ENCODE data around the gene GIN1.
"Not testable (repeated sequence)": the region's sequence is repeated elsewhere in the genome, so short reads cannot be mapped to it uniquely, and the experiment has no call there.

The GIN1 gene

DNA sequence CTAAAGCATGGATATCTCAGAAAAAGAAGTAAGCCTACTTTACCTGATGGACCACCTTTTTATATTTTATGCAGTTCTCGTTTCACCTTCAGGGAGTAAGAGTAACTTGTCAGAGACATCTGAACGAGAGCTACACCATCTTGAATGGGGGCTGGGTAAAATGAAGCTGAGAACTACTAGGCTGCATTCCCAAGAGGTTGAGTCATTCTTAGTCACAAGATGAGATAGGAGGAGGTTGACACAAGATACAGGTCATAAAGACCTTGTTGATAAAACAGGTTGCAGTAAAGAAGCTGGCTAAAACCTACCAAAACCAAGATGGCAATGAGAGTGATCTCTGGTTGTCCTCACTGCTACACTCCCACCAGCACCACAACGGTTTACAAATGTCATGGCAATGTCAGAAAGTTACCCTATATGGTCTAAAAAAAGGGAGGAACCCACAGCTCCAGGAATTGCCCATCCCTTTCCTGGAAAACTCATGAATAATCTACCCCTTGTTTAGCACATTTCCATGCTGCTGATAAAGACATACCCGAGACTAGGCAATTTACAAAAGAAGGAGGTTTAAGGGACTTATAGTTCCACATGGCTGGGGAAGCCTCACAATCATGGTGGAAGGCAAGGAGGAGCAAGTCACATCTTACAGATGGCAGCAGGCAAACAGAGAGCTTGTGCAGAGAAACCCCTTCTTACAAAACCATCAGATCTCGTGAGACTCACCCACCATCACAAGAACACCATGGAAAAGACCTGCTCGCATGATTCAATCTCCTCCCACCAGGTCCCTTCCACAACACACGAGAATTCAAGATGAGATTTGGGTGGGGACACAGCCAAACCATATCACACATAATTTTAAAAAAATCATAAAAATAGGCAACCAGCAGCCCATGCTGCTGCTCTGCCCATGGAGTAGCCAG, 62.5 kb downstream of the GIN1 start:
- no peaks in the 10 kb centered on the region for H3K9me3 ChIP-seq (ENCODE audit: control insufficient read depth, insufficient read depth, low read length)
- TF ChIP-seq EZH2phosphoT487 (IDR thresholded peaks at IDR 0.05; ENCODE audit: borderline replicate concordance, low read length), result no peak
- TF ChIP-seq, protein P1, sequence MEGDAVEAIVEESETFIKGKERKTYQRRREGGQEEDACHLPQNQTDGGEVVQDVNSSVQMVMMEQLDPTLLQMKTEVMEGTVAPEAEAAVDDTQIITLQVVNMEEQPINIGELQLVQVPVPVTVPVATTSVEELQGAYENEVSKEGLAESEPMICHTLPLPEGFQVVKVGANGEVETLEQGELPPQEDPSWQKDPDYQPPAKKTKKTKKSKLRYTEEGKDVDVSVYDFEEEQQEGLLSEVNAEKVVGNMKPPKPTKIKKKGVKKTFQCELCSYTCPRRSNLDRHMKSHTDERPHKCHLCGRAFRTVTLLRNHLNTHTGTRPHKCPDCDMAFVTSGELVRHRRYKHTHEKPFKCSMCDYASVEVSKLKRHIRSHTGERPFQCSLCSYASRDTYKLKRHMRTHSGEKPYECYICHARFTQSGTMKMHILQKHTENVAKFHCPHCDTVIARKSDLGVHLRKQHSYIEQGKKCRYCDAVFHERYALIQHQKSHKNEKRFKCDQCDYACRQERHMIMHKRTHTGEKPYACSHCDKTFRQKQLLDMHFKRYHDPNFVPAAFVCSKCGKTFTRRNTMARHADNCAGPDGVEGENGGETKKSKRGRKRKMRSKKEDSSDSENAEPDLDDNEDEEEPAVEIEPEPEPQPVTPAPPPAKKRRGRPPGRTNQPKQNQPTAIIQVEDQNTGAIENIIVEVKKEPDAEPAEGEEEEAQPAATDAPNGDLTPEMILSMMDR (IDR thresholded peaks at IDR 0.05; ENCODE audit: low read depth, low read length, poor library complexity, severe bottlenecking), result no peak
- no peaks in the 10 kb centered on the region for H3K79me2 ChIP-seq (ENCODE audit: control insufficient read depth, low read length)
- no peak overlapping the region for H3K27ac ChIP-seq (ENCODE audit: low read depth, low read length)
- no peaks in the 10 kb centered on the region for H4K20me1 ChIP-seq (ENCODE audit: control insufficient read depth, insufficient read depth, low read depth, low read length)
- no peaks in the 10 kb centered on the region for H3K36me3 ChIP-seq (ENCODE audit: control insufficient read depth, low read length)
- no peaks in the 10 kb centered on the region for H3K4me1 ChIP-seq (ENCODE audit: control insufficient read depth, low read length)
- H3K27me3 ChIP-seq (ENCODE audit: control insufficient read depth, low read length), result no peaks in the 10 kb centered on the region; the same call in 1 of the 2 replicates
- H3K4me2 ChIP-seq (ENCODE audit: low read length), result no peak overlapping the region
- no peaks in the 10 kb centered on the region for H3F3A ChIP-seq (ENCODE audit: control insufficient read depth, insufficient read depth)
- H3K4me3 ChIP-seq (ENCODE audit: low read length), result no peak overlapping the region
- H3K9me2 ChIP-seq (replicated peaks; ENCODE audit: control insufficient read depth, low read length), result no peaks in the 10 kb centered on the region

DNA sequence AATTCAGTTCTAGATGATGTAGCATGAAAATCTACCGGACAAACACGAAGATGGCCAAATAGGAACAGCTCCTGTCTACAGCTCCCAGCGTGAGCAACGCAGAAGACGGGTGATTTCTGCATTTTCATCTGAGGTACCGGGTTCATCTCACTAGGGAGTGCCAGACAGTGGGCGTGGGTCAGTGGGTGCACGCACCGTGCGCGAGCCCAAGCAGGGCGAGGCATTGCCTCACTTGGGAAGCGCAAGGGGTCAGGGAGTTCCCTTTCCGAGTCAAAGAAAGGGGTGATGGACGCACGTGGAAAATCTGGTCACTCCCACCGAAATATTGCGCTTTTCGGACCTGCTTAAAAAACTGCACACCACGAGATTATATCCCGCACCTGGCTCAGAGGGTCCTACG, 73.2 kb downstream of the GIN1 start:
- H4K20me1 ChIP-seq (ENCODE audit: control insufficient read depth, insufficient read depth, low read depth, low read length); H3K27me3 ChIP-seq (ENCODE audit: control insufficient read depth, low read length); H3K36me3 ChIP-seq (ENCODE audit: control insufficient read depth, low read length); H3K27ac ChIP-seq (ENCODE audit: low read depth, low read length); H3F3A ChIP-seq (ENCODE audit: control insufficient read depth, insufficient read depth); H3K4me3 ChIP-seq (ENCODE audit: low read length); H3K4me2 ChIP-seq (ENCODE audit: low read length); H3K9me2 ChIP-seq (replicated peaks; ENCODE audit: control insufficient read depth, low read length); H3K79me2 ChIP-seq (ENCODE audit: control insufficient read depth, low read length); H3K4me1 ChIP-seq (ENCODE audit: control insufficient read depth, low read length); H3K9me3 ChIP-seq (ENCODE audit: control insufficient read depth, insufficient read depth, low read length): not testable (repeated sequence)

DNA sequence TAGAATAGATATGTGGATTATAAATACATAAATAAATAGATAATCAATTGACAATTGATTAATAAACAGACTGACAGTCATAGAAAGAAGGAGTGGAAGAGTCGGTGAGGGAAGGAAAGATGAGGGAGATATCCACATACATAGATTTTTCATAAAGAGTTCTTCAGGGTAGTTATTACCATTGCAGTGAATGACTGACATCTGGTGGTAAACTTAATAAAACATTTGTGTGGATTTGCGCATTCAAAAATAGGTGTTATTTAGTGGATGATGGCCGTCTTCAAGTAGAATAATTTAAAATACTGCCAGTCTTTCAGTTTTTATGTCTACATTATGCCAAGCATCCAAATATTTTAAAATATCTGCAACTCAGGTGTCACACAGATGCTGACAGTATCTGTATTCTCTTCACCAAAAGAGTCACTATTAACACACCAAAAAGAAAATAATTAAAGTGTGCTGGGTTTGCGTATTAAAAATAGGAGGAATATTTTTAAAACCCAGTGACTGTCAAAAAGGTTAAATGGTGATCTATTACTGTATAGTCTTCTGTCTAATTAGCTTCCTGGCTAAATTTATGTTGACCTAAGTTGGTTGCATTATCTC, 78.8 kb downstream of the GIN1 start:
- Histone ChIP-seq H3K27me3 (ENCODE audit: control insufficient read depth, low read length) (peaks cover 3% of the 10 kb centered on the region), H4K20me1 (ENCODE audit: control insufficient read depth, insufficient read depth, low read depth, low read length) (no peaks in the 10 kb centered on the region), H3K4me1 (ENCODE audit: control insufficient read depth, low read length) (no peaks in the 10 kb centered on the region), H3K4me3 (ENCODE audit: low read length) (no peak overlapping the region), H3K9me3 (ENCODE audit: control insufficient read depth, insufficient read depth, low read length) (no peaks in the 10 kb centered on the region), H3F3A (ENCODE audit: control insufficient read depth, insufficient read depth) (no peaks in the 10 kb centered on the region), H3K9me2 (replicated peaks; ENCODE audit: control insufficient read depth, low read length) (no peaks in the 10 kb centered on the region), H3K4me2 (ENCODE audit: low read length) (no peak overlapping the region), H3K27ac (ENCODE audit: low read depth, low read length) (no peak overlapping the region), H3K36me3 (ENCODE audit: control insufficient read depth, low read length) (no peaks in the 10 kb centered on the region), H3K79me2 (ENCODE audit: control insufficient read depth, low read length) (no peaks in the 10 kb centered on the region)
- TF ChIP-seq EZH2phosphoT487 (IDR thresholded peaks at IDR 0.05; ENCODE audit: borderline replicate concordance, low read length), result no peak
- TF ChIP-seq, protein P1 (IDR thresholded peaks at IDR 0.05; ENCODE audit: low read depth, low read length, poor library complexity, severe bottlenecking), result no peak

Data from DOHH2 (cell line).